Mesothelial cell of epicardium (in vitro differentiated cells): Measurements from ENCODE around the gene CDKN1A. TPM values are rescaled to one million over a fixed set of nuclear protein-coding genes. Genes with fewer than 3 reads are reported as not detected.
"Not testable (repeated sequence)": the region's sequence is repeated elsewhere in the genome, so short reads cannot be mapped to it uniquely, and the experiment has no call there.

ENCODE experiments used
- DNase-seq, 2 experiments: peaks; one replicate each; pipeline ENCODE4 v3.0.0; 2021; ENCODE audit warnings: low spot score in 2 of 2; ENCODE audit not compliant: unreplicated experiment in 2 of 2
- H3K27ac Mint-ChIP-seq: 2 replicates; pipeline ENCODE4 v1.8.0; 2021; ENCODE audit warnings: mixed read lengths
- H3K27me3 Mint-ChIP-seq: 2 replicates; pipeline ENCODE4 v1.8.0; 2021; ENCODE audit warnings: low read depth, mixed read lengths
- H3K36me3 Mint-ChIP-seq: 2 replicates; pipeline ENCODE4 v1.8.0; 2021; ENCODE audit warnings: mixed read lengths
- H3K4me1 Mint-ChIP-seq: 2 replicates; pipeline ENCODE4 v1.8.0; 2021; ENCODE audit warnings: mixed read lengths
- H3K4me3 Mint-ChIP-seq: 2 replicates; pipeline ENCODE4 v1.8.0; 2021; ENCODE audit warnings: mild to moderate bottlenecking, moderate library complexity, mixed read lengths
- H3K9me3 Mint-ChIP-seq: 2 replicates; pipeline ENCODE4 v1.8.0; 2021; ENCODE audit warnings: mixed read lengths
- total RNA-seq: library from RNA; stranded (reverse); gene quantifications from 3 replicates; pipeline ENCODE4 v1.2.1, GENCODE V29; 2021
- TF ChIP-seq, protein P1 (sequence below): fragments of 200-600 bp; sonication (generic); IDR thresholded peaks from one replicate; pipeline ENCODE4 v1.5.0; 2021; ENCODE audit warnings: antibody characterized with exemption; ENCODE audit not compliant: unreplicated experiment

The CDKN1A gene
- total RNA-seq, 1 donor from 2014 or later: 57.1 TPM

DNA sequence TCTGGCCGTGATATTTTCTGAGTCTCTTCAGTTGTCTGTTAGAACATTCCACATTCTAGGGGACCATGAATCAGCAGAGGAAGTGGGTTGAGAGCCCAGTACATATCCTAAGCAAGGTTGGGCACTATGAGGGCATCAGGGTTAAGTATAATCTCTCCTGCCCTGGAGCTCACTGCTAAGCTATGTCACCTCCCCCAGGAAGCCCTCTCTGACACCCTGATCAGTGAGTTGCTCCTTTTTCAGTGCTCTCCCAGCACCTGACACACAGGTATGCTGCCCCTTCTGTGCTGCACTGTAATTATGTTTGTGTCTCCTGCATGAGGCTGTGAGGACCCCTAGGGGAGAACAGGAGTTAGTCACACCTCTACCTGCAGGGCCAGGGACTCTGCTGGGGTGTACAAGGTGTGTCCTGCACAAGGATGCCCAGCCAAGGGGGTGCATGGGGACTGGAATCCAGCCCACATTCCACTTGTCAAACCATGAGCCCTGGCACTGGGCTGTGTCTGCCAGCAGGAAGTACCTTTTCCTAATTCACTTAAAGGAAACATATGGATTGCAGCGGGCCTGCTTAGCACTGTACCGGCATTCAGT, 23.0 kb downstream of the CDKN1A start:
- Mint-ChIP-seq H3K4me3 (no peak overlapping the region), H3K36me3 (no peaks in the 10 kb centered on the region), H3K27me3 (peaks cover 8% of the 10 kb centered on the region), H3K27ac (no peak overlapping the region), H3K4me1 (no peaks in the 10 kb centered on the region), H3K9me3 (no peaks in the 10 kb centered on the region)
- TF ChIP-seq, protein P1, sequence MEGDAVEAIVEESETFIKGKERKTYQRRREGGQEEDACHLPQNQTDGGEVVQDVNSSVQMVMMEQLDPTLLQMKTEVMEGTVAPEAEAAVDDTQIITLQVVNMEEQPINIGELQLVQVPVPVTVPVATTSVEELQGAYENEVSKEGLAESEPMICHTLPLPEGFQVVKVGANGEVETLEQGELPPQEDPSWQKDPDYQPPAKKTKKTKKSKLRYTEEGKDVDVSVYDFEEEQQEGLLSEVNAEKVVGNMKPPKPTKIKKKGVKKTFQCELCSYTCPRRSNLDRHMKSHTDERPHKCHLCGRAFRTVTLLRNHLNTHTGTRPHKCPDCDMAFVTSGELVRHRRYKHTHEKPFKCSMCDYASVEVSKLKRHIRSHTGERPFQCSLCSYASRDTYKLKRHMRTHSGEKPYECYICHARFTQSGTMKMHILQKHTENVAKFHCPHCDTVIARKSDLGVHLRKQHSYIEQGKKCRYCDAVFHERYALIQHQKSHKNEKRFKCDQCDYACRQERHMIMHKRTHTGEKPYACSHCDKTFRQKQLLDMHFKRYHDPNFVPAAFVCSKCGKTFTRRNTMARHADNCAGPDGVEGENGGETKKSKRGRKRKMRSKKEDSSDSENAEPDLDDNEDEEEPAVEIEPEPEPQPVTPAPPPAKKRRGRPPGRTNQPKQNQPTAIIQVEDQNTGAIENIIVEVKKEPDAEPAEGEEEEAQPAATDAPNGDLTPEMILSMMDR: no peak
- DNase-seq: no peak

DNA sequence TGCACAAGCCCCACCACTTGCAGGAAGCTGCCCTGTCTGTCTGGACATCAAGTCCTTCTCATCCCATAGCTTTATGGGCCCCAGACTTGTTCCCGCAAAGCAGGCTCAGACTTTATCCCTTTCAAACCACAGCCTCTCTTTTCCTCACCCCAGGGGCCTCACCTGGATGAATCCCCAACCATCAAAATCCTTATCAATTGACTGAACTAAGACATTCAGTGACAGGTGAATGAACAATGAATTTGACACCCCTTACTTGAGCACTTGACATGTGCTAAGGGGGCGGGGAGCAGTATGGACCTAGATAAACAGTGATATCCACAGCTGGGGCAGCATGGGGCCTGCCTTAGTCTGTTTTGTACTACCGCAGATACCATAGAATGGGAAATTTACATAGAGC, 24.1 kb downstream of the CDKN1A start:
- no peak overlapping the region for H3K27ac Mint-ChIP-seq
- H3K27me3 Mint-ChIP-seq: peaks cover 8% of the 10 kb centered on the region
- H3K4me3 Mint-ChIP-seq: no peak overlapping the region
- H3K4me1 Mint-ChIP-seq: no peaks in the 10 kb centered on the region
- TF ChIP-seq, protein P1: no peak
- H3K36me3 Mint-ChIP-seq: no peaks in the 10 kb centered on the region
- DNase-seq: no peak
- H3K9me3 Mint-ChIP-seq: no peaks in the 10 kb centered on the region

DNA sequence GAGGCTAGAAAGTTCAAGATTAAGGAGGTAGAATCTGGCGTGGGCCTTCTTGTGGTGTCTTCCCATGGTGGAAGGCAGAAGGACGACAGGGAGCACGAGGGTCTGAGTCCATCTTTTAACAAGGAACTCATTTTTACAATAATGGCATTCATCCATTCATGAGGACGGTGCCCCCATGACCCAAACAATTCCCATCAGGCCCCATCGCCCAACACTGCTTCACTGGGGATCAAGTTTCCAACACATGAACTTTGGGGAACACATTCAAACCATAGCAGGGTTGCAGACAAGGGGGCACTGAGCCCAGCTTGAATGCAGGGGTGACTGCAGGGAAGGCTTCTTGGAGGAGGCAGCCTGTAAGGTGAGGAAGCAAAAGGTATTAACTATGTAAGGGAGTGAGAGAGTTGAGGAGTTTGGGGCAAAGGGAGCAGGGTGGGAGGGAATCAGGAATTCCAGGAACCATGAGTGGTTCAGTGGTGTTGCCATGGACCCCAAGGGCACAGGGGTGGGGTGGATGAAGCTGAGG, 24.6 kb downstream of the CDKN1A start:
- Mint-ChIP-seq H3K27ac (no peak overlapping the region), H3K9me3 (no peaks in the 10 kb centered on the region), H3K4me3 (no peak overlapping the region), H3K27me3 (peaks cover 8% of the 10 kb centered on the region), H3K36me3 (no peaks in the 10 kb centered on the region), H3K4me1 (no peaks in the 10 kb centered on the region)
- DNase-seq: no peak
- TF ChIP-seq, protein P1: no peak

DNA sequence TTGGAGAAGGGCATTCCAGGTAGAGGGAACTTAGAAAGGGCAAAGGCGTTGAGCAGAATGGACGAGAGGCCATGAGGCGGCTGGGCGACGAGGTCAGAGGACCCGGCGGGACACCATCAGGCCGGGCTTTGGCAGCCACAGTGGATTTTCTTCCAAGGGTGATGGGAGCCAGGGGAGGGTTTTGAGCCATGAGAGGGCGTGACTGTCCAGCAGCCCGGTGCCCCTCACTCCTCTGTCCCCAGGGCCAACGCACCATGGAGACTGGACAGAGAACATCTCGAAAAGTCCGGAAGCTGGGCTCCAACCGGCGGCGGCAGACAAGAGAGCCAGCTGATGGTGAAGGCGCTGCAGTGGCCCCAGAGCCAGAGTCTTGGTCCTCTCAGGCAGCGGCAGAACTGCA, 25.5 kb downstream of the CDKN1A start:
- TF ChIP-seq, protein P1: no peak
- H3K4me3 Mint-ChIP-seq: no peak overlapping the region
- no peak for DNase-seq
- H3K36me3 Mint-ChIP-seq: no peaks in the 10 kb centered on the region
- H3K9me3 Mint-ChIP-seq: no peaks in the 10 kb centered on the region
- no peaks in the 10 kb centered on the region for H3K4me1 Mint-ChIP-seq
- H3K27ac Mint-ChIP-seq: no peak overlapping the region
- peaks cover under 1% of the 10 kb centered on the region for H3K27me3 Mint-ChIP-seq

DNA sequence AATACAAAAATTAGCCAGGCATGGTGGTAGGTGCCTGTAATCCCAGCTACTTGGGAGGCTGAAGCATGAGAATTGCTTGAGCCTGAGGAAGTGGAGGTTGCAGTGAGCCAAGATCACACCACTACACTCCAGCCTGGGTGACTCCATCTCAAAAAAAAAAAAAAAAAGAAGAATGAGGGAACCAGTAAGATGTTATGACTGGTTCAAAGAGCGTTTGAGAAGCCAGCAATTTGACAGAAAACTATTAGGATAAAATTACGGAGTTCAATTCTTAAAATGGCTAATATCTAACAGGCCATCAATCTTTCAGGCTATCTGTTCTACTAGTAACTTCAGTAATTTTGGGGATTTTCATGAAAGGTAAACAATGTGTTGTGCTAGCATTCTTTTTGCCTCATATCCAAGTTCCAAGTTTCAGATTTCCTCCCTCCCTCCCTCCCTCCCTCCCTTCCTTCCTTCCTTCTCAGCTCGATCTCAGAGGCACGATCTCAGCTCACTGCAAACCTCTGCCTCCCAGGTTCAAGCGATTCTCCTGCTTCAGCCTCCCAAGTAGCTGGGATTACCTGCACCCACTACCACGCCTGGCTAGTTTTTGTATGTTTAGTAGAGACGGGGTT, 26.6 kb downstream of the CDKN1A start:
- not testable (repeated sequence) for H3K27ac Mint-ChIP-seq, DNase-seq, H3K4me3 Mint-ChIP-seq, H3K36me3 Mint-ChIP-seq, H3K9me3 Mint-ChIP-seq, H3K27me3 Mint-ChIP-seq, H3K4me1 Mint-ChIP-seq

DNA sequence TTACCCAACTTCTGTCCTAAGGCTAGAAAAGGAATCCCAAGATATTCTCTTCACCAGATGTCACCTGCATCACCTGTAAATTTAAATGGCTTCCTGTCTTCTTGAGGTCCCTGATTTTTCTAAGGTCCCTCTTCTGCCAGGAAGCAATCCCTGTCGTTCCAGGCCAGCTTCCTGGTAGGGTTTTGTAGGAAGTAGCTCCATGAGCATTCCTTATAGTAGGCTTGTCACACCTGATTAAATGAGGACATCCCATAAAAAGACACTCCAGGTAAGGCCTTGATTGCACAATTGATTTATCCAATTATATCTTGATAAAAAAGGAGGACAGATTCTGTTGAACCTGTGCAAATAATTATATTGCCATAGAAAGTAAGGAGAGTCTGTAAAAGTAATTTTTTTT, 27.8 kb downstream of the CDKN1A start:
- H3K9me3 Mint-ChIP-seq: no peaks in the 10 kb centered on the region
- TF ChIP-seq, protein P1: no peak
- H3K27ac Mint-ChIP-seq: no peak overlapping the region
- no peak overlapping the region for H3K4me3 Mint-ChIP-seq
- no peaks in the 10 kb centered on the region for H3K4me1 Mint-ChIP-seq
- H3K27me3 Mint-ChIP-seq: no peaks in the 10 kb centered on the region
- DNase-seq: no peak
- no peaks in the 10 kb centered on the region for H3K36me3 Mint-ChIP-seq
